Measurements from ENCODE around the gene B3GNT4.

The B3GNT4 gene

GRCh38 chr12:122227341-122227740 lies 23.8 kb downstream of the B3GNT4 start:
- Histone ChIP-seq H3K4me2 (ENCODE audit: low read length) (no peak overlapping the region), H3K9ac (no peak overlapping the region), H3K36me3 (ENCODE audit: control insufficient read depth, insufficient read depth, low read length) (no peaks in the 10 kb centered on the region), H3K9me3 (ENCODE audit: control insufficient read depth, low read length) (no peaks in the 10 kb centered on the region), H3K27me3 (ENCODE audit: control insufficient read depth, insufficient read depth, low read length) (no peaks in the 10 kb centered on the region), H3K79me2 (peaks cover 21% of the 10 kb centered on the region), H2AFZ (no peak overlapping the region), H3K4me1 (peaks cover 5% of the 10 kb centered on the region), H3K27ac (no peak overlapping the region), H3K4me3 (ENCODE audit: low read depth, low read length) (no peak overlapping the region)
- TF ChIP-seq, protein P1, sequence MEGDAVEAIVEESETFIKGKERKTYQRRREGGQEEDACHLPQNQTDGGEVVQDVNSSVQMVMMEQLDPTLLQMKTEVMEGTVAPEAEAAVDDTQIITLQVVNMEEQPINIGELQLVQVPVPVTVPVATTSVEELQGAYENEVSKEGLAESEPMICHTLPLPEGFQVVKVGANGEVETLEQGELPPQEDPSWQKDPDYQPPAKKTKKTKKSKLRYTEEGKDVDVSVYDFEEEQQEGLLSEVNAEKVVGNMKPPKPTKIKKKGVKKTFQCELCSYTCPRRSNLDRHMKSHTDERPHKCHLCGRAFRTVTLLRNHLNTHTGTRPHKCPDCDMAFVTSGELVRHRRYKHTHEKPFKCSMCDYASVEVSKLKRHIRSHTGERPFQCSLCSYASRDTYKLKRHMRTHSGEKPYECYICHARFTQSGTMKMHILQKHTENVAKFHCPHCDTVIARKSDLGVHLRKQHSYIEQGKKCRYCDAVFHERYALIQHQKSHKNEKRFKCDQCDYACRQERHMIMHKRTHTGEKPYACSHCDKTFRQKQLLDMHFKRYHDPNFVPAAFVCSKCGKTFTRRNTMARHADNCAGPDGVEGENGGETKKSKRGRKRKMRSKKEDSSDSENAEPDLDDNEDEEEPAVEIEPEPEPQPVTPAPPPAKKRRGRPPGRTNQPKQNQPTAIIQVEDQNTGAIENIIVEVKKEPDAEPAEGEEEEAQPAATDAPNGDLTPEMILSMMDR (IDR thresholded peaks at IDR 0.05) = no peak

- no peaks in the 10 kb centered on the region for H3K9me3 ChIP-seq (ENCODE audit: control insufficient read depth, low read length)
- H3K9ac ChIP-seq = no peak overlapping the region
- no peak overlapping the region for H2AFZ ChIP-seq
Observed at GRCh38 chr12:122228092-122228491, 24.6 kb downstream of the B3GNT4 start.

GRCh38 chr12:122230798-122231197 lies 27.3 kb downstream of the B3GNT4 start:
- TF ChIP-seq, protein P1 (IDR thresholded peaks at IDR 0.05) = no peak
- H3K36me3 ChIP-seq (ENCODE audit: control insufficient read depth, insufficient read depth, low read length) = no peaks in the 10 kb centered on the region

More at GRCh38 chr12:122228092-122228491, 24.6 kb downstream of the B3GNT4 start:
- Histone ChIP-seq H3K4me2 (ENCODE audit: low read length) (no peak overlapping the region), H3K36me3 (ENCODE audit: control insufficient read depth, insufficient read depth, low read length) (no peaks in the 10 kb centered on the region), H3K4me1 (peaks cover 5% of the 10 kb centered on the region), H3K79me2 (peaks cover 16% of the 10 kb centered on the region), H3K27me3 (ENCODE audit: control insufficient read depth, insufficient read depth, low read length) (no peaks in the 10 kb centered on the region), H3K4me3 (ENCODE audit: low read depth, low read length) (no peak overlapping the region), H3K27ac (no peak overlapping the region)
- TF ChIP-seq, protein P1 (IDR thresholded peaks at IDR 0.05) = no peak

GRCh38 chr12:122232691-122233090 lies 29.2 kb downstream of the B3GNT4 start:
- Histone ChIP-seq H3K9me3 (ENCODE audit: control insufficient read depth, low read length) (no peaks in the 10 kb centered on the region), H3K4me1 (no peaks in the 10 kb centered on the region), H3K27me3 (ENCODE audit: control insufficient read depth, insufficient read depth, low read length) (no peaks in the 10 kb centered on the region), H3K79me2 (no peaks in the 10 kb centered on the region), H3K4me3 (ENCODE audit: low read depth, low read length) (no peak overlapping the region), H3K36me3 (ENCODE audit: control insufficient read depth, insufficient read depth, low read length) (no peaks in the 10 kb centered on the region), H3K4me2 (ENCODE audit: low read length) (no peak overlapping the region), H2AFZ (no peak overlapping the region), H3K27ac (no peak overlapping the region), H3K9ac (no peak overlapping the region)
- TF ChIP-seq, protein P1 (IDR thresholded peaks at IDR 0.05) = no peak

More at GRCh38 chr12:122230798-122231197, 27.3 kb downstream of the B3GNT4 start:
- Histone ChIP-seq H2AFZ (no peak overlapping the region), H3K79me2 (no peaks in the 10 kb centered on the region), H3K27me3 (ENCODE audit: control insufficient read depth, insufficient read depth, low read length) (no peaks in the 10 kb centered on the region), H3K9ac (no peak overlapping the region), H3K4me2 (ENCODE audit: low read length) (no peak overlapping the region), H3K27ac (no peak overlapping the region), H3K4me1 (no peaks in the 10 kb centered on the region), H3K9me3 (ENCODE audit: control insufficient read depth, low read length) (no peaks in the 10 kb centered on the region), H3K4me3 (ENCODE audit: low read depth, low read length) (no peak overlapping the region)

GRCh38 chr12:122235741-122236140 lies 32.2 kb downstream of the B3GNT4 start:
- Histone ChIP-seq H3K4me1 (no peaks in the 10 kb centered on the region), H3K9ac (no peak overlapping the region), H3K4me2 (ENCODE audit: low read length) (no peak overlapping the region), H3K36me3 (ENCODE audit: control insufficient read depth, insufficient read depth, low read length) (no peaks in the 10 kb centered on the region), H3K27me3 (ENCODE audit: control insufficient read depth, insufficient read depth, low read length) (no peaks in the 10 kb centered on the region), H3K9me3 (ENCODE audit: control insufficient read depth, low read length) (no peaks in the 10 kb centered on the region), H3K27ac (no peak overlapping the region), H3K4me3 (ENCODE audit: low read depth, low read length) (no peak overlapping the region), H2AFZ (no peak overlapping the region), H3K79me2 (no peaks in the 10 kb centered on the region)
- TF ChIP-seq, protein P1 (IDR thresholded peaks at IDR 0.05) = no peak
